ENCODE data around the gene PGAP2.

Gene PGAP2

GRCh38 chr11:3834349-3834663 is 25.9 kb downstream of the PGAP2 start:
- TF ChIP-seq POLR2AphosphoS5 (IDR thresholded peaks at IDR 0.05; ENCODE audit: low read depth, low read length) = no peak
- TF ChIP-seq TAF1 (IDR thresholded peaks at IDR 0.05; ENCODE audit: borderline replicate concordance, insufficient read depth, low read length) = no peak
- TF ChIP-seq REST (IDR thresholded peaks at IDR 0.05; ENCODE audit: insufficient read depth in 1 of 2, low read depth in 2 of 2, low read length in 2 of 2) = no peak
- no peak for TF ChIP-seq FOXP2 (optimal IDR thresholded peaks at IDR 0.05; ENCODE audit: borderline replicate concordance, extremely low read depth, extremely low read length, insufficient read depth)
- no peak for TF ChIP-seq SIN3A (IDR thresholded peaks at IDR 0.05; ENCODE audit: borderline replicate concordance, insufficient read depth, low read length)

- TF ChIP-seq REST (IDR thresholded peaks at IDR 0.05; ENCODE audit: insufficient read depth in 1 of 2, low read depth in 2 of 2, low read length in 2 of 2) = no peak
Observed at GRCh38 chr11:3834664-3835461, 26.5 kb downstream of the PGAP2 start.

GRCh38 chr11:3835751-3836150 is 27.4 kb downstream of the PGAP2 start:
- TF ChIP-seq TAF1 (IDR thresholded peaks at IDR 0.05; ENCODE audit: borderline replicate concordance, insufficient read depth, low read length) (no peak), SIN3A (IDR thresholded peaks at IDR 0.05; ENCODE audit: borderline replicate concordance, insufficient read depth, low read length) (no peak), POLR2AphosphoS5 (IDR thresholded peaks at IDR 0.05; ENCODE audit: low read depth, low read length) (no peak), FOXP2 (optimal IDR thresholded peaks at IDR 0.05; ENCODE audit: borderline replicate concordance, extremely low read depth, extremely low read length, insufficient read depth) (no peak), REST (IDR thresholded peaks at IDR 0.05; ENCODE audit: insufficient read depth in 1 of 2, low read depth in 2 of 2, low read length in 2 of 2) (no peak)

DNA sequence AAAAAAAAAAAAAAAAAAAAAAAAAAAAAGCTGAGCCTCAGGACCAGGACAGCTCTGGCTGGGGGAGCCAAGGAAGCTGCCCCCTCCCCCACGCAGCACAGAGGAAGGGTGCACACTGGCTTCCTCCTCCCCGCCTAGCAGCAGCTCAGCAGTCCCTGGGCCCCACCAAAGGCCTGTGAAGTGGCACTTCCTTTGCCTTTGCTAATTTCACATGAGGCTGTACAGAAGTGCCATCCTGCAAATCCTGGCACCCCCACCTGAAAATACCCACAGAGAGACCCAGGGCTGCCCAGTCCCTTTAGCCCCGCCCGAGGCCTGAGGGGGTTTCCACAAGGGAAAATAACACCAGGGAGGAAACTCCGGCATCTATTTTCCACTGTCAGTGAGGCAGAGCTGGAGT is 28.5 kb downstream of the PGAP2 start:
- no peak for TF ChIP-seq TAF1 (IDR thresholded peaks at IDR 0.05; ENCODE audit: borderline replicate concordance, insufficient read depth, low read length)
- no peak for TF ChIP-seq SIN3A (IDR thresholded peaks at IDR 0.05; ENCODE audit: borderline replicate concordance, insufficient read depth, low read length)
- no peak for TF ChIP-seq REST (IDR thresholded peaks at IDR 0.05; ENCODE audit: insufficient read depth in 1 of 2, low read depth in 2 of 2, low read length in 2 of 2)
- no peak for TF ChIP-seq FOXP2 (optimal IDR thresholded peaks at IDR 0.05; ENCODE audit: borderline replicate concordance, extremely low read depth, extremely low read length, insufficient read depth)
- no peak for TF ChIP-seq POLR2AphosphoS5 (IDR thresholded peaks at IDR 0.05; ENCODE audit: low read depth, low read length)

DNA sequence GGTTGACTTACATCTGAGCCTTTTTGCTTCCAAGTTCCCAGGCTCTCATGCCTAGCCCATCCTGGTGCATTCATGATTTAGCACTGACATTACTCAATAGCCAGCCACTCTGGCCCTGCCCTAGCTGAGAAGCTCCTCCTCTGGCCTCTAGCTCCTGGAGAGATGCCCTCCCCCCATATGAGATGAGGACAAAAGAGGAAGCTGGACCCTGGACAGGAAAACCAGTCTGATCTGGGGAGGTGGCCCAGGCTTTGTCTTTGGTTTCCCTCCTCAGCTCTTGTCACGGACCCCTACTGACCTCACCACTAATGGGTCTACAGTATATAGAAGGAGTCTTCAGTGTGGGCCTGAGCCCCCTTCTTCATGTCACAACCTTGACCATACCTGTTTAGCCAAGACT is 29.4 kb downstream of the PGAP2 start:
- TF ChIP-seq POLR2AphosphoS5 (IDR thresholded peaks at IDR 0.05; ENCODE audit: low read depth, low read length) (no peak), TAF1 (IDR thresholded peaks at IDR 0.05; ENCODE audit: borderline replicate concordance, insufficient read depth, low read length) (no peak), SIN3A (IDR thresholded peaks at IDR 0.05; ENCODE audit: borderline replicate concordance, insufficient read depth, low read length) (no peak), FOXP2 (optimal IDR thresholded peaks at IDR 0.05; ENCODE audit: borderline replicate concordance, extremely low read depth, extremely low read length, insufficient read depth) (no peak), REST (IDR thresholded peaks at IDR 0.05; ENCODE audit: insufficient read depth in 1 of 2, low read depth in 2 of 2, low read length in 2 of 2) (no peak)

All from PFSK-1 (cell line).